ENCODE measurements around the gene RNF220. TPM values are rescaled to one million over a fixed set of nuclear protein-coding genes. Genes with fewer than 3 reads are reported as not detected.

The RNF220 gene
- total RNA-seq, 1 donor from 2014 or later = 84.4 TPM

GRCh38 chr1:44605914-44606615, 201.0 kb downstream of the RNF220 start:
- Mint-ChIP-seq H3K27me3 (ENCODE audit: unreplicated experiment) (peaks cover 28% of the 10 kb centered on the region), H3K4me3 (ENCODE audit: unreplicated experiment) (no peak overlapping the region), H3K36me3 (ENCODE audit: unreplicated experiment) (no peaks in the 10 kb centered on the region), H3K27ac (ENCODE audit: unreplicated experiment) (no peak overlapping the region), H3K9me3 (ENCODE audit: unreplicated experiment) (no peaks in the 10 kb centered on the region), H3K4me1 (ENCODE audit: unreplicated experiment) (no peaks in the 10 kb centered on the region)
- TF ChIP-seq, protein P1, sequence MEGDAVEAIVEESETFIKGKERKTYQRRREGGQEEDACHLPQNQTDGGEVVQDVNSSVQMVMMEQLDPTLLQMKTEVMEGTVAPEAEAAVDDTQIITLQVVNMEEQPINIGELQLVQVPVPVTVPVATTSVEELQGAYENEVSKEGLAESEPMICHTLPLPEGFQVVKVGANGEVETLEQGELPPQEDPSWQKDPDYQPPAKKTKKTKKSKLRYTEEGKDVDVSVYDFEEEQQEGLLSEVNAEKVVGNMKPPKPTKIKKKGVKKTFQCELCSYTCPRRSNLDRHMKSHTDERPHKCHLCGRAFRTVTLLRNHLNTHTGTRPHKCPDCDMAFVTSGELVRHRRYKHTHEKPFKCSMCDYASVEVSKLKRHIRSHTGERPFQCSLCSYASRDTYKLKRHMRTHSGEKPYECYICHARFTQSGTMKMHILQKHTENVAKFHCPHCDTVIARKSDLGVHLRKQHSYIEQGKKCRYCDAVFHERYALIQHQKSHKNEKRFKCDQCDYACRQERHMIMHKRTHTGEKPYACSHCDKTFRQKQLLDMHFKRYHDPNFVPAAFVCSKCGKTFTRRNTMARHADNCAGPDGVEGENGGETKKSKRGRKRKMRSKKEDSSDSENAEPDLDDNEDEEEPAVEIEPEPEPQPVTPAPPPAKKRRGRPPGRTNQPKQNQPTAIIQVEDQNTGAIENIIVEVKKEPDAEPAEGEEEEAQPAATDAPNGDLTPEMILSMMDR (IDR thresholded peaks at IDR 0.05) = no peak
- DNase-seq (ENCODE audit: extremely low spot score, unreplicated experiment) = no peak

- no peaks in the 10 kb centered on the region for H3K4me1 Mint-ChIP-seq (ENCODE audit: unreplicated experiment)
- H3K36me3 Mint-ChIP-seq (ENCODE audit: unreplicated experiment) = no peaks in the 10 kb centered on the region
- no peak overlapping the region for H3K27ac Mint-ChIP-seq (ENCODE audit: unreplicated experiment)
- H3K27me3 Mint-ChIP-seq (ENCODE audit: unreplicated experiment) = peaks cover 34% of the 10 kb centered on the region
- TF ChIP-seq, protein P1 (IDR thresholded peaks at IDR 0.05) = no peak
- H3K4me3 Mint-ChIP-seq (ENCODE audit: unreplicated experiment) = no peak overlapping the region
- no peak for DNase-seq (ENCODE audit: extremely low spot score, unreplicated experiment)
- H3K9me3 Mint-ChIP-seq (ENCODE audit: unreplicated experiment) = no peaks in the 10 kb centered on the region
These were observed 201.7 kb downstream of the RNF220 start for GRCh38 chr1:44606701-44607281.

- Mint-ChIP-seq H3K4me1 (ENCODE audit: unreplicated experiment) (no peaks in the 10 kb centered on the region), H3K27me3 (ENCODE audit: unreplicated experiment) (peaks cover 40% of the 10 kb centered on the region), H3K27ac (ENCODE audit: unreplicated experiment) (no peak overlapping the region), H3K36me3 (ENCODE audit: unreplicated experiment) (no peaks in the 10 kb centered on the region), H3K4me3 (ENCODE audit: unreplicated experiment) (no peak overlapping the region), H3K9me3 (ENCODE audit: unreplicated experiment) (no peaks in the 10 kb centered on the region)
- TF ChIP-seq, protein P1 (IDR thresholded peaks at IDR 0.05) = no peak
- no peak for DNase-seq (ENCODE audit: extremely low spot score, unreplicated experiment)
These were observed 203.1 kb downstream of the RNF220 start for GRCh38 chr1:44608141-44608540.

GRCh38 chr1:44609412-44609767, 204.3 kb downstream of the RNF220 start:
- DNase-seq (ENCODE audit: extremely low spot score, unreplicated experiment) = no peak
- Mint-ChIP-seq H3K9me3 (ENCODE audit: unreplicated experiment) (no peaks in the 10 kb centered on the region), H3K4me1 (ENCODE audit: unreplicated experiment) (no peaks in the 10 kb centered on the region), H3K4me3 (ENCODE audit: unreplicated experiment) (no peak overlapping the region), H3K36me3 (ENCODE audit: unreplicated experiment) (no peaks in the 10 kb centered on the region), H3K27ac (ENCODE audit: unreplicated experiment) (no peak overlapping the region), H3K27me3 (ENCODE audit: unreplicated experiment) (peaks cover 38% of the 10 kb centered on the region)
- TF ChIP-seq, protein P1 (IDR thresholded peaks at IDR 0.05) = peak; percentile 46

GRCh38 chr1:44609768-44610526, 204.9 kb downstream of the RNF220 start:
- H3K27me3 Mint-ChIP-seq (ENCODE audit: unreplicated experiment) = peaks cover 40% of the 10 kb centered on the region
- H3K27ac Mint-ChIP-seq (ENCODE audit: unreplicated experiment) = no peak overlapping the region
- no peaks in the 10 kb centered on the region for H3K4me1 Mint-ChIP-seq (ENCODE audit: unreplicated experiment)
- DNase-seq (ENCODE audit: extremely low spot score, unreplicated experiment) = no peak
- TF ChIP-seq, protein P1 (IDR thresholded peaks at IDR 0.05) = no peak
- H3K4me3 Mint-ChIP-seq (ENCODE audit: unreplicated experiment) = no peak overlapping the region
- no peaks in the 10 kb centered on the region for H3K36me3 Mint-ChIP-seq (ENCODE audit: unreplicated experiment)
- no peaks in the 10 kb centered on the region for H3K9me3 Mint-ChIP-seq (ENCODE audit: unreplicated experiment)

Measured in osteocyte (in vitro differentiated cells).